ENCODE data around the gene NOTCH2. TPM values are rescaled to one million over a fixed set of nuclear protein-coding genes. Genes with fewer than 3 reads are reported as not detected.
"Not testable (repeated sequence)": the region's sequence is repeated elsewhere in the genome, so short reads cannot be mapped to it uniquely, and the experiment has no call there.

NOTCH2 gene
- total RNA-seq, 2 experiments from 2014 or later: 71.5 to 77.5 TPM

- ChIA-PET POLR2A (no interaction called here), CTCF (interaction anchor here (5.3 kb wide), 1 partner anchor 14 kb away, joined by 34 read pairs; no protein-coding TSS in a partner anchor)
- Mint-ChIP-seq H3K27me3 (ENCODE audit: low read depth) (no peaks in the 10 kb centered on the region), H3K36me3 (ENCODE audit: low read depth) (peaks cover 49% of the 10 kb centered on the region), H3K4me1 (ENCODE audit: low read depth) (peaks cover 41% of the 10 kb centered on the region), H3K4me3 (no peak overlapping the region), H3K9me3 (ENCODE audit: insufficient read depth) (no peaks in the 10 kb centered on the region), H3K27ac (no peak overlapping the region)
- DNase-seq (no peak), ATAC-seq (no peak)
These were observed 87.3 kb downstream of the NOTCH2 start for GRCh38 chr1:119981986-119982815.

GRCh38 chr1:119981496-119981895 lies 88.0 kb downstream of the NOTCH2 start:
- CTCF ChIA-PET: interaction anchor here (5.3 kb wide), 1 partner anchor 13 kb away, joined by 34 read pairs; no protein-coding TSS in a partner anchor
- Mint-ChIP-seq H3K9me3 (ENCODE audit: insufficient read depth) (no peaks in the 10 kb centered on the region), H3K27me3 (ENCODE audit: low read depth) (no peaks in the 10 kb centered on the region), H3K36me3 (ENCODE audit: low read depth) (peaks cover 44% of the 10 kb centered on the region), H3K4me3 (no peak overlapping the region), H3K27ac (no peak overlapping the region), H3K4me1 (ENCODE audit: low read depth) (peaks cover 36% of the 10 kb centered on the region)
- no peak for ATAC-seq
- no peak for DNase-seq
- POLR2A ChIA-PET: no interaction called here

- Mint-ChIP-seq H3K4me1 (ENCODE audit: low read depth) (peaks cover 15% of the 10 kb centered on the region), H3K27me3 (ENCODE audit: low read depth) (no peaks in the 10 kb centered on the region), H3K27ac (no peak overlapping the region), H3K36me3 (ENCODE audit: low read depth) (peaks cover 32% of the 10 kb centered on the region), H3K4me3 (no peak overlapping the region), H3K9me3 (ENCODE audit: insufficient read depth) (no peaks in the 10 kb centered on the region)
- ATAC-seq: no peak
- no peak for DNase-seq
- ChIA-PET CTCF (interaction anchor here (1.0 to 1.8 kb wide), 2 partner anchors 10 kb away, joined by 4 to 13 read pairs; no protein-coding TSS in a partner anchor), POLR2A (no interaction called here)
These were observed 91.4 kb downstream of the NOTCH2 start for GRCh38 chr1:119978018-119978505.

- H3K4me3 Mint-ChIP-seq; H3K27me3 Mint-ChIP-seq (ENCODE audit: low read depth); POLR2A ChIA-PET; ATAC-seq; DNase-seq; H3K9me3 Mint-ChIP-seq (ENCODE audit: insufficient read depth); H3K27ac Mint-ChIP-seq: not testable (repeated sequence)
- peaks cover 17% of the 10 kb centered on the region for H3K4me1 Mint-ChIP-seq (ENCODE audit: low read depth)
- peaks cover 28% of the 10 kb centered on the region for H3K36me3 Mint-ChIP-seq (ENCODE audit: low read depth)
- CTCF ChIA-PET: interaction anchor here (1.0 kb wide), 1 partner anchor 9 kb away, joined by 4 read pairs; no protein-coding TSS in a partner anchor
These were observed 92.2 kb downstream of the NOTCH2 start for GRCh38 chr1:119977113-119977736.

GRCh38 chr1:119975582-119976254 lies 93.7 kb downstream of the NOTCH2 start:
- Mint-ChIP-seq H3K36me3 (ENCODE audit: low read depth) (peaks cover 30% of the 10 kb centered on the region), H3K4me1 (ENCODE audit: low read depth) (peaks cover 15% of the 10 kb centered on the region)
- H3K27ac Mint-ChIP-seq; POLR2A ChIA-PET; H3K27me3 Mint-ChIP-seq (ENCODE audit: low read depth); ATAC-seq; H3K4me3 Mint-ChIP-seq; H3K9me3 Mint-ChIP-seq (ENCODE audit: insufficient read depth); DNase-seq: not testable (repeated sequence)
- CTCF ChIA-PET: interaction anchor here (0.7 kb wide), 1 partner anchor 12 kb away, joined by 4 read pairs; no protein-coding TSS in a partner anchor

- DNase-seq (no peak), ATAC-seq (no peak)
- no peaks in the 10 kb centered on the region for H3K9me3 Mint-ChIP-seq (ENCODE audit: insufficient read depth)
- H3K27ac Mint-ChIP-seq: no peak overlapping the region
- peaks cover 35% of the 10 kb centered on the region for H3K36me3 Mint-ChIP-seq (ENCODE audit: low read depth)
- no peaks in the 10 kb centered on the region for H3K27me3 Mint-ChIP-seq (ENCODE audit: low read depth)
- H3K4me3 Mint-ChIP-seq: no peak overlapping the region
- ChIA-PET POLR2A (no interaction called here), CTCF (no interaction called here)
- peaks cover 15% of the 10 kb centered on the region for H3K4me1 Mint-ChIP-seq (ENCODE audit: low read depth)
These were observed 94.5 kb downstream of the NOTCH2 start for GRCh38 chr1:119975006-119975405.

- Mint-ChIP-seq H3K27ac (no peak overlapping the region), H3K36me3 (ENCODE audit: low read depth) (peaks cover 42% of the 10 kb centered on the region), H3K4me3 (no peak overlapping the region), H3K27me3 (ENCODE audit: low read depth) (no peaks in the 10 kb centered on the region), H3K9me3 (ENCODE audit: insufficient read depth) (no peaks in the 10 kb centered on the region), H3K4me1 (ENCODE audit: low read depth) (peaks cover 15% of the 10 kb centered on the region)
- ChIA-PET POLR2A (no interaction called here), CTCF (no interaction called here)
- ATAC-seq (no peak), DNase-seq (no peak)
These were observed 95.4 kb downstream of the NOTCH2 start for GRCh38 chr1:119974013-119974412.

GRCh38 chr1:119971710-119972570 lies 97.5 kb downstream of the NOTCH2 start:
- Mint-ChIP-seq H3K9me3 (ENCODE audit: insufficient read depth) (no peaks in the 10 kb centered on the region), H3K4me3 (no peak overlapping the region), H3K36me3 (ENCODE audit: low read depth) (peaks cover 47% of the 10 kb centered on the region), H3K27me3 (ENCODE audit: low read depth) (no peaks in the 10 kb centered on the region), H3K27ac (no peak overlapping the region), H3K4me1 (ENCODE audit: low read depth) (peaks cover 16% of the 10 kb centered on the region)
- ChIA-PET CTCF (no interaction called here), POLR2A (no interaction called here)
- no peak for ATAC-seq
- no peak for DNase-seq

- DNase-seq: no peak
- H3K9me3 Mint-ChIP-seq (ENCODE audit: insufficient read depth): no peaks in the 10 kb centered on the region
- CTCF ChIA-PET: interaction anchor here (0.8 to 3.9 kb wide), 22 partner anchors 9 to 223 kb away, joined by 3 to 44 read pairs (median 5); no protein-coding TSS in a partner anchor
- H3K4me1 Mint-ChIP-seq (ENCODE audit: low read depth): peaks cover 16% of the 10 kb centered on the region
- H3K27me3 Mint-ChIP-seq (ENCODE audit: low read depth): no peaks in the 10 kb centered on the region
- no peak overlapping the region for H3K27ac Mint-ChIP-seq
- peaks cover 52% of the 10 kb centered on the region for H3K36me3 Mint-ChIP-seq (ENCODE audit: low read depth)
- POLR2A ChIA-PET: no interaction called here
- no peak overlapping the region for H3K4me3 Mint-ChIP-seq
- ATAC-seq: no peak
These were observed 100.9 kb downstream of the NOTCH2 start for GRCh38 chr1:119968601-119969000.

GRCh38 chr1:119968068-119968492 lies 101.4 kb downstream of the NOTCH2 start:
- ChIA-PET POLR2A (no interaction called here), CTCF (interaction anchor here (0.8 to 3.9 kb wide), 24 partner anchors 8 to 223 kb away, joined by 3 to 44 read pairs (median 5); no protein-coding TSS in a partner anchor)
- peak; percentile 98 for ATAC-seq
- H3K4me1 Mint-ChIP-seq (ENCODE audit: low read depth): peaks cover 16% of the 10 kb centered on the region
- H3K4me3 Mint-ChIP-seq: no peak overlapping the region
- H3K27ac Mint-ChIP-seq: peak overlapping the region; percentile 84
- H3K36me3 Mint-ChIP-seq (ENCODE audit: low read depth): peaks cover 51% of the 10 kb centered on the region
- H3K9me3 Mint-ChIP-seq (ENCODE audit: insufficient read depth): no peaks in the 10 kb centered on the region
- no peaks in the 10 kb centered on the region for H3K27me3 Mint-ChIP-seq (ENCODE audit: low read depth)
- peak; percentile 87 for DNase-seq

GRCh38 chr1:119966681-119967080 lies 102.8 kb downstream of the NOTCH2 start:
- Mint-ChIP-seq H3K36me3 (ENCODE audit: low read depth) (peaks cover 61% of the 10 kb centered on the region), H3K4me3 (no peak overlapping the region), H3K27me3 (ENCODE audit: low read depth) (no peaks in the 10 kb centered on the region), H3K9me3 (ENCODE audit: insufficient read depth) (no peaks in the 10 kb centered on the region), H3K27ac (no peak overlapping the region), H3K4me1 (ENCODE audit: low read depth) (peaks cover 12% of the 10 kb centered on the region)
- DNase-seq: no peak
- no peak for ATAC-seq
- CTCF ChIA-PET: interaction anchor here (1.1 to 3.9 kb wide), 6 partner anchors 12 to 96 kb away, joined by 4 to 44 read pairs (median 8); no protein-coding TSS in a partner anchor
- POLR2A ChIA-PET: no interaction called here
